HepG2 (cell line): Measurements from ENCODE around the gene FZD4. TPM values are rescaled to one million over a fixed set of nuclear protein-coding genes. Genes with fewer than 3 reads are reported as not detected.

Experiments used
- CREBL2 ChIP-seq: sonication (generic); formaldehyde crosslinking; IDR thresholded peaks from 2 replicates; pipeline ENCODE4 v1.8.1; 2023; ENCODE audit warnings: missing genetic modification reagents, mild to moderate bottlenecking, borderline replicate concordance
- HDAC1 ChIP-seq: sonication (generic); formaldehyde crosslinking; IDR thresholded peaks from 2 replicates; pipeline ENCODE4 v1.5.1; 2020; ENCODE audit warnings: mild to moderate bottlenecking, missing genetic modification reagents
- HNRNPK ChIP-seq: fragments of 200-400 bp; formaldehyde crosslinking; IDR thresholded peaks from 2 replicates; pipeline ENCODE4 v1.6.1; 2018; ENCODE audit warnings: low read length, low read depth, moderate library complexity, mild to moderate bottlenecking; ENCODE audit not compliant: poor library complexity, severe bottlenecking
- MTF2 ChIP-seq: sonication (generic); formaldehyde crosslinking; IDR thresholded peaks from 2 replicates; pipeline ENCODE4 v1.5.0; 2020; ENCODE audit warnings: missing genetic modification reagents, borderline replicate concordance
- NFE2 ChIP-seq: sonication (generic); formaldehyde crosslinking; IDR thresholded peaks from 2 replicates; pipeline ENCODE4 v1.4.0; 2020; ENCODE audit warnings: missing genetic modification reagents
- NR1H2 ChIP-seq: sonication (generic); formaldehyde crosslinking; IDR thresholded peaks from 2 replicates; pipeline ENCODE4 v1.8.1; 2022; ENCODE audit warnings: low read depth, missing genetic modification reagents, borderline replicate concordance
- PAF1 ChIP-seq: IDR thresholded peaks from 2 replicates; pipeline ENCODE4 v1.6.1; 2016; ENCODE audit warnings: missing genetic modification reagents, missing compliant biosample characterization
- PBX2 ChIP-seq: IDR thresholded peaks from 2 replicates; pipeline ENCODE4 v1.6.1; 2016; ENCODE audit warnings: control low read depth
- RFX1 ChIP-seq: fragments of 450-650 bp; IDR thresholded peaks from 2 replicates; pipeline ENCODE4 v1.6.1; 2017
- TGIF2 ChIP-seq: IDR thresholded peaks from 2 replicates; pipeline ENCODE4 v1.6.1; 2016; ENCODE audit warnings: control low read depth, missing compliant biosample characterization
- U2AF1 ChIP-seq: fragments of 200-400 bp; formaldehyde crosslinking; optimal IDR thresholded peaks from 2 replicates; pipeline ENCODE3; 2017; ENCODE audit warnings: mild to moderate bottlenecking, low read depth, low read length
- ZBTB21 ChIP-seq: sonication (generic); formaldehyde crosslinking; IDR thresholded peaks from 2 replicates; pipeline ENCODE4 v1.4.0; 2020; ENCODE audit warnings: missing genetic modification reagents
- ZBTB37 ChIP-seq: sonication (generic); formaldehyde crosslinking; IDR thresholded peaks from 2 replicates; pipeline ENCODE4 v1.4.0; 2020; ENCODE audit warnings: mild to moderate bottlenecking, missing genetic modification reagents
- ZFP37 ChIP-seq: sonication (generic); formaldehyde crosslinking; IDR thresholded peaks from 2 replicates; pipeline ENCODE4 v1.4.0; 2020; ENCODE audit warnings: missing genetic modification reagents, borderline replicate concordance
- ZIK1 ChIP-seq: sonication (generic); formaldehyde crosslinking; IDR thresholded peaks from 2 replicates; pipeline ENCODE4 v1.5.0; 2020; ENCODE audit warnings: mild to moderate bottlenecking, low read depth, missing genetic modification reagents, borderline replicate concordance
- ZNF720 ChIP-seq: sonication (generic); formaldehyde crosslinking; IDR thresholded peaks from 2 replicates; pipeline ENCODE4 v1.4.0; 2020; ENCODE audit warnings: missing genetic modification reagents
- ZNF724P ChIP-seq: sonication (generic); formaldehyde crosslinking; IDR thresholded peaks from 2 replicates; pipeline ENCODE4 v1.8.0; 2022; ENCODE audit warnings: missing genetic modification reagents, borderline replicate concordance
- ZNF800 ChIP-seq: sonication (generic); formaldehyde crosslinking; IDR thresholded peaks from 2 replicates; pipeline ENCODE4 v1.4.0; 2020; ENCODE audit warnings: missing genetic modification reagents
- ZSCAN29 ChIP-seq: sonication (generic); formaldehyde crosslinking; conservative IDR thresholded peaks from 2 replicates; pipeline ENCODE4 v1.4.0; 2020; ENCODE audit warnings: mild to moderate bottlenecking, missing genetic modification reagents
- polyA plus RNA-seq, 8 experiments: library from polyadenylated mRNA; depleted of rRNA in 3 of 8; stranded (reverse) in 7 of 8; unstranded in 1 of 8; fragments of >200 nt; fragmentation: Illumina TruSeq in 4 of 8; extraction: Trizol in 4 of 8; gene quantifications; 2 replicates each; pipeline versions ENCODE4 v1.2.1 to v1.2.3, GENCODE V29; 2011 to 2016; ENCODE audit warnings: low read depth in 4 of 8, missing spikeins in 1 of 8, mixed read lengths in 1 of 8; ENCODE audit not compliant: insufficient read depth in 1 of 8
- total RNA-seq, 5 experiments: library from RNA; depleted of rRNA; stranded (reverse); fragments of >200 nt; fragmentation: Illumina TruSeq; extraction: Trizol; gene quantifications; 2 replicates each; pipeline ENCODE4 v1.2.3, GENCODE V29; 2016; ENCODE audit warnings: low read depth in 1 of 5
- TF ChIP-seq, protein P1 (sequence below): sonication (generic); formaldehyde crosslinking; IDR thresholded peaks from 2 replicates; pipeline ENCODE4 v1.4.0; 2020; ENCODE audit warnings: missing genetic modification reagents, mild to moderate bottlenecking, borderline replicate concordance
- TF ChIP-seq, protein P2 (sequence below): sonication (generic); formaldehyde crosslinking; IDR thresholded peaks from 2 replicates; pipeline ENCODE4 v1.8.0; 2023; ENCODE audit warnings: mild to moderate bottlenecking, missing genetic modification reagents

FZD4 gene
- total and polyA plus RNA-seq, 2 of the 13 experiments (the other 11 are each of a cell fraction or from before 2014, with no cell fraction given), result 46.5 to 70.4 TPM

DNA sequence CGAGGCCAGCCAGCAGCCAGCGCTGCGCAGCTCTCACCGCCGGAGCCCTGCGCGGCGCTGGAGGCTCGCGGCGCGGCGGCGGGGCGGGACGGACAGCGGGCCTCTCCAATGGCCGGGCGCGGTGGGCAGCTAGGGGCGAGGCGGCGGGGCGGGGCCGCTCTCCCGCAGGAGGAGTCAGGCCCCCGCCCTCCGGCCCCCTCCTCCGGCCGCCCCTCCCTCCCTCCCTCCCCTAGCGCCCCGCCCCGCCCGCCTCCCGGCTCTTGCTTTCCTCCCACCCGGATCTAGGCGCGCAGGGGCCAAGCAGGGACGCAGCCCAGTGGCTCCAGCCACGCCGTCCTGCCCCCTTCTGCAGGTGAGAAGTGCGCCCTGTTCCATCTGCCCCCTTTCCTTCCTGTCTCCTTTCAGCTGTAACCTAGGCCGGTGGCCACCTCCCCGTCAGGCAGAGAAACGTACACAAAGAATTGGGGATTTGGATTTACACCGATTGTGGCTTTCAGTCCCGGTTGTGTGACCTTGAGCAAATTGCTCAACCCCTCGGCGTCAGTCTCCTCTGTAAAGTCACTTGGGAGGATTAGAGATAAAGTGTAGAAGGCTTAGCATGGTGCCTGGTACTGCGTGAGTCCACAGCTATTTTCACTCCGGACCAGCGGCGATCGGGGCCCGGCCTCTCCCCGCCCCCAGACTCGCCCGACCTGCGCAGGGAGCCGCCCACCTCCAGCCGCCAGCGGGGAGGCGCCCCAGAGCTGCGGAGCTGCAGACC, at the start of gene FZD4 (continued):
- no peak; the same call in 1 of the 2 replicates for TF ChIP-seq TGIF2
- no peak for TF ChIP-seq RFX1
- TF ChIP-seq ZIK1 (CRISPR knock-in tag), result peak; percentile 45; the same call in 1 of the 2 replicates
- TF ChIP-seq ZBTB21 (CRISPR knock-in tag), result no peak
- peak; percentile 79 for TF ChIP-seq HDAC1
- TF ChIP-seq HNRNPK, result peak; percentile 81
- no peak for TF ChIP-seq ZNF720 (CRISPR knock-in tag)
- peak; percentile 60; the same call in 1 of the 2 replicates for TF ChIP-seq ZNF800 (CRISPR knock-in tag)
- TF ChIP-seq ZFP37, result no peak
- TF ChIP-seq NR1H2 (CRISPR knock-in tag), result no peak
- no peak for TF ChIP-seq ZBTB37
- no peak for TF ChIP-seq U2AF1
- TF ChIP-seq, protein P1, sequence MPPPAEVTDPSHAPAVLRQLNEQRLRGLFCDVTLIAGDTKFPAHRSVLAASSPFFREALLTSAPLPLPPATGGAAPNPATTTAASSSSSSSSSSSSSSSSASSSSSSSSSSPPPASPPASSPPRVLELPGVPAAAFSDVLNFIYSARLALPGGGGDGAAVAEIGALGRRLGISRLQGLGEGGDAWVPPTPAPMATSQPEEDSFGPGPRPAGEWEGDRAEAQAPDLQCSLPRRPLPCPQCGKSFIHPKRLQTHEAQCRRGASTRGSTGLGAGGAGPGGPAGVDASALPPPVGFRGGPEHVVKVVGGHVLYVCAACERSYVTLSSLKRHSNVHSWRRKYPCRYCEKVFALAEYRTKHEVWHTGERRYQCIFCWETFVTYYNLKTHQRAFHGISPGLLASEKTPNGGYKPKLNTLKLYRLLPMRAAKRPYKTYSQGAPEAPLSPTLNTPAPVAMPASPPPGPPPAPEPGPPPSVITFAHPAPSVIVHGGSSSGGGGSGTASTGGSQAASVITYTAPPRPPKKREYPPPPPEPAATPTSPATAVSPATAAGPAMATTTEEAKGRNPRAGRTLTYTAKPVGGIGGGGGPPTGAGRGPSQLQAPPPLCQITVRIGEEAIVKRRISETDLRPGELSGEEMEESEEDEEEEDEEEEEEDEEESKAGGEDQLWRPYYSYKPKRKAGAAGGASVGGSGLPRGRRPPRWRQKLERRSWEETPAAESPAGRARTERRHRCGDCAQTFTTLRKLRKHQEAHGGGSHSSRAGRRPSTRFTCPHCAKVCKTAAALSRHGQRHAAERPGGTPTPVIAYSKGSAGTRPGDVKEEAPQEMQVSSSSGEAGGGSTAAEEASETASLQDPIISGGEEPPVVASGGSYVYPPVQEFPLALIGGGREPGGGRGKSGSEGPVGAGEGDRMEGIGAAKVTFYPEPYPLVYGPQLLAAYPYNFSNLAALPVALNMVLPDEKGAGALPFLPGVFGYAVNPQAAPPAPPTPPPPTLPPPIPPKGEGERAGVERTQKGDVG, result no peak
- no peak for TF ChIP-seq NFE2 (CRISPR knock-in tag)
- TF ChIP-seq, protein P2, sequence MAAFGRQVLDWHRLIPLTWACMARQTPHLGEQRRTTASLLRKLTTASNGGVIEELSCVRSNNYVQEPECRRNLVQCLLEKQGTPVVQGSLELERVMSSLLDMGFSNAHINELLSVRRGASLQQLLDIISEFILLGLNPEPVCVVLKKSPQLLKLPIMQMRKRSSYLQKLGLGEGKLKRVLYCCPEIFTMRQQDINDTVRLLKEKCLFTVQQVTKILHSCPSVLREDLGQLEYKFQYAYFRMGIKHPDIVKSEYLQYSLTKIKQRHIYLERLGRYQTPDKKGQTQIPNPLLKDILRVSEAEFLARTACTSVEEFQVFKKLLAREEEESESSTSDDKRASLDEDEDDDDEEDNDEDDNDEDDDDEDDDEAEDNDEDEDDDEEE (CRISPR knock-in tag), result no peak
- TF ChIP-seq CREBL2 (CRISPR knock-in tag), result no peak
- TF ChIP-seq MTF2 (CRISPR knock-in tag), result no peak
- peak; percentile 66; the same call in 1 of the 2 replicates for TF ChIP-seq PBX2 (CRISPR knock-in tag)
- TF ChIP-seq ZSCAN29 (CRISPR knock-in tag), result no peak
- no peak for TF ChIP-seq PAF1 (CRISPR knock-in tag)
- peak; percentile 22; the same call in 1 of the 2 replicates for TF ChIP-seq ZNF724P (CRISPR knock-in tag)
